C4-2B (cell line): Measurements from ENCODE around the gene TRIM61.
"Not testable (repeated sequence)": the region's sequence is repeated elsewhere in the genome, so short reads cannot be mapped to it uniquely, and the experiment has no call there.

ENCODE experiments used
- H3K27ac ChIP-seq: fragments of 450-650 bp; 2 replicates; pipeline ENCODE4 v1.5.1; 2017
- CTCF ChIP-seq: fragments of 450-650 bp; conservative IDR thresholded peaks from 2 replicates; pipeline ENCODE4 v1.5.1; 2017; ENCODE audit warnings: mild to moderate bottlenecking
- ZFX ChIP-seq: fragments of 450-650 bp; IDR thresholded peaks from 2 replicates; pipeline ENCODE4 v1.6.1; 2017

Gene TRIM61

GRCh38 chr4:164933244-164933643 is 44.2 kb downstream of the TRIM61 start:
- no peak for TF ChIP-seq CTCF
- TF ChIP-seq ZFX: no peak
- H3K27ac ChIP-seq: no peak overlapping the region

GRCh38 chr4:164931551-164932324 is 45.7 kb downstream of the TRIM61 start:
- no peak overlapping the region for H3K27ac ChIP-seq
- TF ChIP-seq CTCF (no peak), ZFX (no peak)

GRCh38 chr4:164930647-164931046 is 46.8 kb downstream of the TRIM61 start:
- TF ChIP-seq ZFX (no peak), CTCF (no peak)
- H3K27ac ChIP-seq: no peak overlapping the region

- not testable (repeated sequence) for H3K27ac ChIP-seq
Measured at GRCh38 chr4:164927101-164927500, 50.4 kb downstream of the TRIM61 start.

GRCh38 chr4:164926301-164926700 is 51.2 kb downstream of the TRIM61 start:
- H3K27ac ChIP-seq: no peak overlapping the region
- TF ChIP-seq ZFX: no peak

DNA sequence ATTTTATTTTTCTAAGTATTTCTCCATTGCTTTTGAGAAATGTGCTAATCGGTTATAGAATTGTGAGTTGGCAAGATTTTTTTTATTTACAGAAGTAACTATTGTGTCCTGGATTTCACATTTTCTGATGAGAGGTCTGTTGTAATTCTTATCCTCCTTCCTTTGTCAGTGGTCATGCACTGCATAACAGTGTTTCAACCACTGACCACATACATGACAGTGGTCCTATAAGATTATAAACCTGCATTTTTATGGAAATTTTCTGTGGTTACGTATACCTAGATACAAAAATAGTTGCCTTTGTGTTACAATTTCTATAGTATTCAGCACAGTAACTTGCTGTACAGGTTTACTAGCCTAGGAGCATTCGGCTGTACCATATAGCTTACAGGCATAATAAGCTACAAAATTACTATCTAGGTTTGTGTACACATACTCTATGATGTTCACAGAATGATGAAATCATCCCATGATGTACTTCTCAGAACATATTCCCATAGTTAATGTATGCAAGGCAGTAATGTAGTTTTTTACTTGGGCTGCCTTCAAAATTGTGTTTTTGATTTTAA is 52.7 kb downstream of the TRIM61 start:
- TF ChIP-seq CTCF (no peak), ZFX (no peak)
- no peak overlapping the region for H3K27ac ChIP-seq

DNA sequence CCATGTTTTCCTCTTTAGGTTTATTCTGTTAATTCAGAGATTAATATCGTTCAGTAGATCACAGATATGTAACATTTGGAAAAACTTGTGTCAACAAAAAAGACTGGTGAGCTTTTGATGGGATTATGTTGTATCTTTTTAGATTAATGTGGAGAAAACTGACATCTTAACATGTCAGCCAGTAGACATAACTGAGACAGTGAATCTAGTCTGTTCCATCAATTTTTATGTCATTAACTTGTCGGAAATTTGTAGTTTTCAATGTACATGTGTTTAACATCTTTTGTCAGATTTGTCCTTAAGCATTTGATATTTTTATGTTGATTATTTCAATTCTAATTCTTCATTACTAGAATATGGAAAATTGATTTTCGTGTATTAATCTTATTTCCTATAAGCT is 58.5 kb downstream of the TRIM61 start:
- no peak for TF ChIP-seq CTCF
- no peak for TF ChIP-seq ZFX
- no peak overlapping the region for H3K27ac ChIP-seq
